ENCODE results near the gene USP8.
"Not testable (repeated sequence)": the region's sequence is repeated elsewhere in the genome, so short reads cannot be mapped to it uniquely, and the experiment has no call there.

USP8 gene

GRCh38 chr15:50505656-50506055 is 81.5 kb downstream of the USP8 start:
- H2BK15ac ChIP-seq (ENCODE audit: low read length); H3K18ac ChIP-seq (ENCODE audit: low read length); H3K9ac ChIP-seq (ENCODE audit: low read depth, low read length, poor library complexity); H3K4me2 ChIP-seq (ENCODE audit: insufficient read depth, low read length, poor library complexity, severe bottlenecking); H3K4ac ChIP-seq (ENCODE audit: low read length); H3K27ac ChIP-seq (replicated peaks; ENCODE audit: low read length); H3K9me3 ChIP-seq (replicated peaks in 1 of 2; ENCODE audit: control insufficient read depth in 2 of 2, insufficient read depth in 1 of 2, low read depth in 1 of 2, low read length in 2 of 2); H4K8ac ChIP-seq (ENCODE audit: low read depth, low read length); H4K91ac ChIP-seq (ENCODE audit: low read depth, low read length, poor library complexity); H2BK120ac ChIP-seq (ENCODE audit: low read depth, low read length); H3K14ac ChIP-seq (ENCODE audit: low read length); H2BK12ac ChIP-seq (ENCODE audit: low read length); H2AK5ac ChIP-seq (ENCODE audit: low read depth, low read length); H3K4me3 ChIP-seq (ENCODE audit: low read length in 2 of 2); DNase-seq (ENCODE audit: low spot score); H2AFZ ChIP-seq (ENCODE audit: low read length); H3K23ac ChIP-seq (ENCODE audit: low read depth, low read length, poor library complexity); H3K4me1 ChIP-seq (ENCODE audit: control insufficient read depth in 2 of 2, insufficient read depth in 1 of 2, low read depth in 1 of 2, low read length in 2 of 2); H3K27me3 ChIP-seq (ENCODE audit: control insufficient read depth in 3 of 3, insufficient read depth in 3 of 3, low read depth in 1 of 3, low read length in 3 of 3); H2BK5ac ChIP-seq (ENCODE audit: low read length); H3K79me1 ChIP-seq (ENCODE audit: low read depth, low read length): not testable (repeated sequence)
- WGBS, 2 donors (ENCODE audit: extremely low coverage in 2 of 2, insufficient read length in 2 of 2, insufficient replicate concordance in 1 of 2), result no CpG with 5 or more reads among the region's 2 CpGs
- H3K36me3 ChIP-seq (replicated peaks in 1 of 2; ENCODE audit: control insufficient read depth in 2 of 2, insufficient read depth in 2 of 2, low read length in 2 of 2), result peaks cover 0 to 27% of the 10 kb centered on the region in 2 donors

- H3K27me3 ChIP-seq (ENCODE audit: control insufficient read depth in 3 of 3, insufficient read depth in 3 of 3, low read depth in 1 of 3, low read length in 3 of 3), result no peaks in the 10 kb centered on the region
- H3K4me3 ChIP-seq (ENCODE audit: low read length in 2 of 2), result no peak overlapping the region
- H2BK15ac ChIP-seq (ENCODE audit: low read length), result no peak overlapping the region
- H4K8ac ChIP-seq (ENCODE audit: low read depth, low read length), result no peak overlapping the region
- no peak overlapping the region for H3K14ac ChIP-seq (ENCODE audit: low read length)
- H3K9me3 ChIP-seq (replicated peaks in 1 of 2; ENCODE audit: control insufficient read depth in 2 of 2, insufficient read depth in 1 of 2, low read depth in 1 of 2, low read length in 2 of 2), result no peaks in the 10 kb centered on the region
- H3K4ac ChIP-seq (ENCODE audit: low read length), result no peak overlapping the region
- H3K4me1 ChIP-seq (ENCODE audit: control insufficient read depth in 2 of 2, insufficient read depth in 1 of 2, low read depth in 1 of 2, low read length in 2 of 2), result peaks cover 3 to 4% of the 10 kb centered on the region in 2 donors
- H2BK12ac ChIP-seq (ENCODE audit: low read length), result no peak overlapping the region
- H3K27ac ChIP-seq (replicated peaks; ENCODE audit: low read length), result no peak overlapping the region
- H3K36me3 ChIP-seq (replicated peaks in 1 of 2; ENCODE audit: control insufficient read depth in 2 of 2, insufficient read depth in 2 of 2, low read length in 2 of 2), result peaks cover 0 to 23% of the 10 kb centered on the region in 2 donors
- no peak overlapping the region for H3K4me2 ChIP-seq (ENCODE audit: insufficient read depth, low read length, poor library complexity, severe bottlenecking)
- H3K18ac ChIP-seq (ENCODE audit: low read length), result no peak overlapping the region
- H3K9ac ChIP-seq (ENCODE audit: low read depth, low read length, poor library complexity), result no peak overlapping the region
- H2AK5ac ChIP-seq (ENCODE audit: low read depth, low read length), result no peak overlapping the region
- H2BK120ac ChIP-seq (ENCODE audit: low read depth, low read length), result no peak overlapping the region
- WGBS, 2 donors (ENCODE audit: extremely low coverage in 2 of 2, insufficient read length in 2 of 2, insufficient replicate concordance in 1 of 2), result no CpG with 5 or more reads among the region's 8 CpGs
- no peak overlapping the region for H2BK5ac ChIP-seq (ENCODE audit: low read length)
- DNase-seq (ENCODE audit: low spot score), result peak; percentile 6
- H3K79me1 ChIP-seq (ENCODE audit: low read depth, low read length), result no peaks in the 10 kb centered on the region
- H2AFZ ChIP-seq (ENCODE audit: low read length), result no peak overlapping the region
- no peak overlapping the region for H4K91ac ChIP-seq (ENCODE audit: low read depth, low read length, poor library complexity)
- H3K23ac ChIP-seq (ENCODE audit: low read depth, low read length, poor library complexity), result no peak overlapping the region
Measured at GRCh38 chr15:50506121-50506520, 81.9 kb downstream of the USP8 start.

- Histone ChIP-seq H3K18ac (ENCODE audit: low read length) (no peak overlapping the region), H3K9me3 (replicated peaks in 1 of 2; ENCODE audit: control insufficient read depth in 2 of 2, insufficient read depth in 1 of 2, low read depth in 1 of 2, low read length in 2 of 2) (no peaks in the 10 kb centered on the region), H3K23ac (ENCODE audit: low read depth, low read length, poor library complexity) (no peak overlapping the region), H3K4me2 (ENCODE audit: insufficient read depth, low read length, poor library complexity, severe bottlenecking) (no peak overlapping the region), H4K91ac (ENCODE audit: low read depth, low read length, poor library complexity) (no peak overlapping the region), H3K27ac (replicated peaks; ENCODE audit: low read length) (no peak overlapping the region), H2BK120ac (ENCODE audit: low read depth, low read length) (no peak overlapping the region), H3K4me1 (ENCODE audit: control insufficient read depth in 2 of 2, insufficient read depth in 1 of 2, low read depth in 1 of 2, low read length in 2 of 2) (no peaks in the 10 kb centered on the region), H3K4me3 (ENCODE audit: low read length in 2 of 2) (no peak overlapping the region), H3K9ac (ENCODE audit: low read depth, low read length, poor library complexity) (no peak overlapping the region), H2AK5ac (ENCODE audit: low read depth, low read length) (no peak overlapping the region), H4K8ac (ENCODE audit: low read depth, low read length) (no peak overlapping the region), H3K4ac (ENCODE audit: low read length) (no peak overlapping the region), H3K27me3 (ENCODE audit: control insufficient read depth in 3 of 3, insufficient read depth in 3 of 3, low read depth in 1 of 3, low read length in 3 of 3) (no peaks in the 10 kb centered on the region), H2BK5ac (ENCODE audit: low read length) (no peak overlapping the region), H2AFZ (ENCODE audit: low read length) (no peak overlapping the region), H2BK12ac (ENCODE audit: low read length) (no peak overlapping the region), H2BK15ac (ENCODE audit: low read length) (no peak overlapping the region), H3K14ac (ENCODE audit: low read length) (no peak overlapping the region), H3K36me3 (replicated peaks in 1 of 2; ENCODE audit: control insufficient read depth in 2 of 2, insufficient read depth in 2 of 2, low read length in 2 of 2) (no peaks in the 10 kb centered on the region), H3K79me1 (ENCODE audit: low read depth, low read length) (no peaks in the 10 kb centered on the region)
- no peak for DNase-seq (ENCODE audit: low spot score)
Measured at GRCh38 chr15:50513001-50513400, 88.8 kb downstream of the USP8 start.

GRCh38 chr15:50519740-50520425 is 95.7 kb downstream of the USP8 start:
- H3K9ac ChIP-seq (ENCODE audit: low read depth, low read length, poor library complexity), result no peak overlapping the region
- H2BK120ac ChIP-seq (ENCODE audit: low read depth, low read length), result no peak overlapping the region
- no peaks in the 10 kb centered on the region for H3K79me1 ChIP-seq (ENCODE audit: low read depth, low read length)
- whole genome bisulfite sequencing, 2 donors (ENCODE audit: extremely low coverage in 2 of 2, insufficient read length in 2 of 2, insufficient replicate concordance in 1 of 2), result no CpG with 5 or more reads among the region's 7 CpGs
- no peak overlapping the region for H3K18ac ChIP-seq (ENCODE audit: low read length)
- no peak overlapping the region for H4K91ac ChIP-seq (ENCODE audit: low read depth, low read length, poor library complexity)
- H3K27me3 ChIP-seq (ENCODE audit: control insufficient read depth in 3 of 3, insufficient read depth in 3 of 3, low read depth in 1 of 3, low read length in 3 of 3), result no peaks in the 10 kb centered on the region
- no peak overlapping the region for H2AK5ac ChIP-seq (ENCODE audit: low read depth, low read length)
- no peak overlapping the region for H3K4me3 ChIP-seq (ENCODE audit: low read length in 2 of 2)
- no peak overlapping the region for H2BK15ac ChIP-seq (ENCODE audit: low read length)
- H2BK5ac ChIP-seq (ENCODE audit: low read length), result no peak overlapping the region
- H4K8ac ChIP-seq (ENCODE audit: low read depth, low read length), result no peak overlapping the region
- H3K23ac ChIP-seq (ENCODE audit: low read depth, low read length, poor library complexity), result no peak overlapping the region
- DNase-seq (ENCODE audit: low spot score), result no peak
- no peaks in the 10 kb centered on the region for H3K4me1 ChIP-seq (ENCODE audit: control insufficient read depth in 2 of 2, insufficient read depth in 1 of 2, low read depth in 1 of 2, low read length in 2 of 2)
- no peak overlapping the region for H3K14ac ChIP-seq (ENCODE audit: low read length)
- H3K4ac ChIP-seq (ENCODE audit: low read length), result no peak overlapping the region
- H2AFZ ChIP-seq (ENCODE audit: low read length), result no peak overlapping the region
- no peak overlapping the region for H2BK12ac ChIP-seq (ENCODE audit: low read length)
- no peaks in the 10 kb centered on the region for H3K9me3 ChIP-seq (replicated peaks in 1 of 2; ENCODE audit: control insufficient read depth in 2 of 2, insufficient read depth in 1 of 2, low read depth in 1 of 2, low read length in 2 of 2)
- H3K27ac ChIP-seq (replicated peaks; ENCODE audit: low read length), result no peak overlapping the region
- H3K4me2 ChIP-seq (ENCODE audit: insufficient read depth, low read length, poor library complexity, severe bottlenecking), result no peak overlapping the region
- H3K36me3 ChIP-seq (replicated peaks in 1 of 2; ENCODE audit: control insufficient read depth in 2 of 2, insufficient read depth in 2 of 2, low read length in 2 of 2), result no peaks in the 10 kb centered on the region

Measured in neuronal stem cell (in vitro differentiated cells).